Endothelial cell (in vitro differentiated cells): Measurements from ENCODE around the gene MICAL3. TPM values are rescaled to one million over a fixed set of nuclear protein-coding genes. Genes with fewer than 3 reads are reported as not detected.

Experiments used
- DNase-seq: peaks from one replicate; pipeline ENCODE4 v3.0.0; 2021; ENCODE audit warnings: low spot score
- H3K27ac Mint-ChIP-seq: one replicate; pipeline ENCODE4 v1.8.0; 2021; ENCODE audit warnings: mixed read lengths, inconsistent platforms; ENCODE audit not compliant: unreplicated experiment
- H3K27me3 Mint-ChIP-seq: one replicate; pipeline ENCODE4 v1.8.0; 2021; ENCODE audit warnings: mild to moderate bottlenecking, moderate library complexity, mixed read lengths, inconsistent platforms; ENCODE audit not compliant: unreplicated experiment
- H3K36me3 Mint-ChIP-seq: one replicate; pipeline ENCODE4 v1.8.0; 2021; ENCODE audit warnings: mild to moderate bottlenecking, low read depth, mixed read lengths, inconsistent platforms; ENCODE audit not compliant: unreplicated experiment
- H3K4me1 Mint-ChIP-seq: one replicate; pipeline ENCODE4 v1.8.0; 2021; ENCODE audit warnings: mild to moderate bottlenecking, mixed read lengths, inconsistent platforms; ENCODE audit not compliant: unreplicated experiment
- H3K4me3 Mint-ChIP-seq: one replicate; pipeline ENCODE4 v1.8.0; 2021; ENCODE audit warnings: mild to moderate bottlenecking, mixed read lengths, inconsistent platforms; ENCODE audit not compliant: unreplicated experiment
- H3K9me3 Mint-ChIP-seq: one replicate; pipeline ENCODE4 v1.8.0; 2021; ENCODE audit warnings: mixed read lengths, inconsistent platforms; ENCODE audit not compliant: unreplicated experiment
- total RNA-seq: library from RNA; stranded (reverse); fragmentation: NEBNext Ultra II Directional; extraction: Animal tissue kit (Norgen Biotek cat#: 25700); gene quantifications from one replicate; pipeline ENCODE4 v1.2.1, GENCODE V29; 2021; ENCODE audit not compliant: unreplicated experiment
- TF ChIP-seq, protein P1 (sequence below): fragments of 200-600 bp; sonication (generic); IDR thresholded peaks from one replicate; pipeline ENCODE4 v1.5.0; 2021; ENCODE audit warnings: antibody characterized with exemption; ENCODE audit not compliant: unreplicated experiment

MICAL3 gene
- total RNA-seq, 1 donor from 2014 or later, result 54.3 TPM

- Mint-ChIP-seq H3K9me3 (no peaks in the 10 kb centered on the region), H3K4me3 (no peak overlapping the region), H3K4me1 (peaks cover 12% of the 10 kb centered on the region), H3K27me3 (peaks cover 17% of the 10 kb centered on the region), H3K36me3 (peaks cover 14% of the 10 kb centered on the region), H3K27ac (no peak overlapping the region)
- TF ChIP-seq, protein P1, sequence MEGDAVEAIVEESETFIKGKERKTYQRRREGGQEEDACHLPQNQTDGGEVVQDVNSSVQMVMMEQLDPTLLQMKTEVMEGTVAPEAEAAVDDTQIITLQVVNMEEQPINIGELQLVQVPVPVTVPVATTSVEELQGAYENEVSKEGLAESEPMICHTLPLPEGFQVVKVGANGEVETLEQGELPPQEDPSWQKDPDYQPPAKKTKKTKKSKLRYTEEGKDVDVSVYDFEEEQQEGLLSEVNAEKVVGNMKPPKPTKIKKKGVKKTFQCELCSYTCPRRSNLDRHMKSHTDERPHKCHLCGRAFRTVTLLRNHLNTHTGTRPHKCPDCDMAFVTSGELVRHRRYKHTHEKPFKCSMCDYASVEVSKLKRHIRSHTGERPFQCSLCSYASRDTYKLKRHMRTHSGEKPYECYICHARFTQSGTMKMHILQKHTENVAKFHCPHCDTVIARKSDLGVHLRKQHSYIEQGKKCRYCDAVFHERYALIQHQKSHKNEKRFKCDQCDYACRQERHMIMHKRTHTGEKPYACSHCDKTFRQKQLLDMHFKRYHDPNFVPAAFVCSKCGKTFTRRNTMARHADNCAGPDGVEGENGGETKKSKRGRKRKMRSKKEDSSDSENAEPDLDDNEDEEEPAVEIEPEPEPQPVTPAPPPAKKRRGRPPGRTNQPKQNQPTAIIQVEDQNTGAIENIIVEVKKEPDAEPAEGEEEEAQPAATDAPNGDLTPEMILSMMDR, result no peak
- no peak for DNase-seq
These were observed 231.4 kb downstream of the MICAL3 start for GRCh38 chr22:17792854-17793434.

- Mint-ChIP-seq H3K4me1 (peaks cover 15% of the 10 kb centered on the region), H3K27me3 (peaks cover 17% of the 10 kb centered on the region), H3K36me3 (peaks cover 17% of the 10 kb centered on the region), H3K27ac (no peak overlapping the region), H3K9me3 (no peaks in the 10 kb centered on the region), H3K4me3 (no peak overlapping the region)
- TF ChIP-seq, protein P1, result no peak
- no peak for DNase-seq
These were observed 232.1 kb downstream of the MICAL3 start for GRCh38 chr22:17792299-17792698.

GRCh38 chr22:17791196-17791595, 233.2 kb downstream of the MICAL3 start:
- Mint-ChIP-seq H3K27ac (no peak overlapping the region), H3K4me3 (no peak overlapping the region), H3K9me3 (no peaks in the 10 kb centered on the region), H3K4me1 (peaks cover 23% of the 10 kb centered on the region), H3K36me3 (peaks cover 18% of the 10 kb centered on the region), H3K27me3 (peaks cover 19% of the 10 kb centered on the region)
- DNase-seq, result no peak
- TF ChIP-seq, protein P1, result no peak

DNA sequence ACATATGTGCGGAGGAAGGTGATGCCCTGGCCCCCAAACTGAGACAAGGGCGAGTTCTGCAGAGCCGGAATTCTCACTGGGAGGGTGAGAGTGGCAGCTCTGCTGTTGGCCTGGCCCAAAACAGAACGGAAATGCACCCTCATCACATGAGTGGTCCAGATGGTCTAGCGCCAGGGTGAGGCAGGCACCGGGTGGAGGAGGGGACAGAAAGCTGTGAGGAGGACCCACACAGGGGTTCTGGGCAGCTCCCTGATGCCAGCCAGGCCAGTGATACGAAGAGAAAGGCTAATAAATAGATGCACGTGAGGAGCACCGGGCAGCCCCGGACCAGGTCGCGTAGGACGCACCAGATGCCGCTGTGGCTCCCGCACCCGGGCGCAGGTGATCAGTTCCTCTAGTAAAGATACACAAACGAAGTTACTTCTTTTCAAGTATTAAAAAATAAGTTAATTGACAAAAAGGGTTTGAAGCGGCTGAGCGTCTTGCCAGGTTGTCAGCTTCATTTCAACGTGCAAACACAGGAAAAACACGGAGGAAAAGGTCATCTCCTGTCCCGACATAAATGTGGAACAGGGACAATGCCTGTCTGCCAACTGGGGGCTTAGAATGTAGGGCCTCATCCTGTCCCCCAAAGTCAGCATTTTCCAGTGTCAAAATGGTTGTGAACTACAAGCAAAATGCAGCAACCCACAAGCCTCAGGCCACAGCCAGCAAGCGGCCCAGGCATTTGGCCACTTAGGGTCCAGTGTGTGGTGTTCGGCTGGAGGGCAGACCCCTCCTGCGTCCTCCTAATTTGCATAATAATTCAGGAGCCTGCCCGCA, 234.8 kb downstream of the MICAL3 start:
- Mint-ChIP-seq H3K9me3 (no peaks in the 10 kb centered on the region), H3K36me3 (peaks cover 18% of the 10 kb centered on the region), H3K27me3 (peaks cover 21% of the 10 kb centered on the region), H3K4me3 (no peak overlapping the region), H3K4me1 (peaks cover 26% of the 10 kb centered on the region), H3K27ac (peak overlapping the region; percentile 67)
- TF ChIP-seq, protein P1, result no peak
- DNase-seq, result no peak
